Right lobe of liver (tissue), 4 donors: ENCODE results near the gene LDLRAP1.

Experiments used
- CTCF ChIP-seq, 4 donors: fragments of 200-600 bp in 3 of 4; fragments of 450-650 bp in 1 of 4; IDR thresholded peaks; one replicate each; pipeline versions ENCODE4 v1.5.1 to v1.8.0; 2016 to 2022; ENCODE audit warnings: antibody characterized with exemption in 4 of 4, mild to moderate bottlenecking in 2 of 4
- POLR2A ChIP-seq: fragments of 450-650 bp; IDR thresholded peaks from one replicate; pipeline ENCODE4 v1.6.1; 2017; ENCODE audit warnings: antibody characterized with exemption, mild to moderate bottlenecking
- donor health status: DM: no; HTN: no; CAD: no.
- donor health status: DM: no; HTN: no; CAD: no.
- donor health status: DM: no; HTN: yes; CAD: no.

GRCh38 chr1:25567710-25568089 lies 24.3 kb downstream of the LDLRAP1 start:
- TF ChIP-seq CTCF (IDR thresholded peaks at IDR 0.05) (no peak), POLR2A (no peak)
